WTC11 (cell line): ENCODE results near the gene TROAP. TPM values are rescaled to one million over a fixed set of nuclear protein-coding genes. Genes with fewer than 3 reads are reported as not detected.

Experiments used
- ATAC-seq: fragments of 200-7000 bp; cut with Tn5 transposase; 2 replicates; pipeline ENCODE4 v1.10.0; 2021; ENCODE audit warnings: mild to moderate bottlenecking, moderate library complexity
- CTCF ChIA-PET: fragments of 300-600 bp; sonication (Branson Sonifier 250); formaldehyde crosslinking; loops from one replicate; lab custom pipeline; 2021; ENCODE audit warnings: antibody characterized with exemption; lab: Charles Lee
- POLR2A ChIA-PET: fragments of 350-600 bp; sonication (Branson Sonifier 250); formaldehyde crosslinking; loops from one replicate; lab custom pipeline; 2021; ENCODE audit warnings: antibody characterized with exemption; lab: Charles Lee
- DNase-seq: peaks from one replicate; pipeline ENCODE4 v3.0.0; 2021; ENCODE audit warnings: low spot score
- H3K27ac Mint-ChIP-seq: 2 replicates; pipeline ENCODE4 v1.8.0; 2021; ENCODE audit warnings: mixed read lengths
- H3K27me3 Mint-ChIP-seq: 2 replicates; pipeline ENCODE4 v1.8.0; 2021; ENCODE audit warnings: low read depth, mild to moderate bottlenecking, moderate library complexity, mixed read lengths
- H3K36me3 Mint-ChIP-seq: 2 replicates; pipeline ENCODE4 v1.8.0; 2021; ENCODE audit warnings: mixed read lengths
- H3K4me1 Mint-ChIP-seq: 2 replicates; pipeline ENCODE4 v1.8.0; 2022; ENCODE audit warnings: mixed read lengths
- H3K4me3 Mint-ChIP-seq: 2 replicates; pipeline ENCODE4 v1.8.0; 2021; ENCODE audit warnings: mild to moderate bottlenecking, moderate library complexity, mixed read lengths
- H3K9me3 Mint-ChIP-seq: 2 replicates; pipeline ENCODE4 v1.8.0; 2021; ENCODE audit warnings: mixed read lengths
- AR ChIP-seq: fragments of 250-450 bp; sonication (Bioruptor Pico); IDR thresholded peaks from 2 replicates; pipeline ENCODE4 v1.9.0; 2021; ENCODE audit warnings: mild to moderate bottlenecking
- ATF1 ChIP-seq: sonication (generic); formaldehyde crosslinking; IDR thresholded peaks from 2 replicates; pipeline ENCODE4 v1.8.1; 2023; ENCODE audit warnings: mild to moderate bottlenecking, moderate library complexity, missing genetic modification reagents
- CTCF ChIP-seq: fragments of 200-600 bp; IDR thresholded peaks from 2 replicates; pipeline ENCODE4 v1.8.0; 2022; ENCODE audit warnings: antibody characterized with exemption
- E2F4 ChIP-seq: sonication (generic); formaldehyde crosslinking; IDR thresholded peaks from 2 replicates; pipeline ENCODE4 v1.8.1; 2022; ENCODE audit warnings: low read depth, mild to moderate bottlenecking, moderate library complexity, missing genetic modification reagents, borderline replicate concordance
- E2F5 ChIP-seq: sonication (generic); formaldehyde crosslinking; IDR thresholded peaks from 2 replicates; pipeline ENCODE4 v1.8.1; 2022; ENCODE audit warnings: mild to moderate bottlenecking, moderate library complexity, missing genetic modification reagents
- ESRRA ChIP-seq: sonication (generic); formaldehyde crosslinking; IDR thresholded peaks from 2 replicates; pipeline ENCODE4 v1.8.1; 2022; ENCODE audit warnings: mild to moderate bottlenecking, missing genetic modification reagents, borderline replicate concordance
- ETV6 ChIP-seq: sonication (generic); formaldehyde crosslinking; IDR thresholded peaks from 2 replicates; pipeline ENCODE4 v1.8.1; 2022; ENCODE audit warnings: mild to moderate bottlenecking, missing genetic modification reagents
- HMGXB4 ChIP-seq: sonication (generic); formaldehyde crosslinking; IDR thresholded peaks from 2 replicates; pipeline ENCODE4 v1.8.1; 2023; ENCODE audit warnings: mild to moderate bottlenecking, moderate library complexity, missing genetic modification reagents
- IRF1 ChIP-seq: sonication (generic); formaldehyde crosslinking; IDR thresholded peaks from 2 replicates; pipeline ENCODE4 v1.8.0; 2023; ENCODE audit warnings: missing genetic modification reagents
- MAX ChIP-seq: sonication (generic); formaldehyde crosslinking; IDR thresholded peaks from 2 replicates; pipeline ENCODE4 v1.8.0; 2022; ENCODE audit warnings: mild to moderate bottlenecking, missing genetic modification reagents
- MXD4 ChIP-seq: fragments of 250-450 bp; sonication (Bioruptor Pico); IDR thresholded peaks from 2 replicates; pipeline ENCODE4 v1.8.0; 2021; ENCODE audit warnings: mild to moderate bottlenecking, moderate library complexity, borderline replicate concordance
- MYBL2 ChIP-seq: sonication (generic); formaldehyde crosslinking; IDR thresholded peaks from 2 replicates; pipeline ENCODE4 v1.8.1; 2023; ENCODE audit warnings: mild to moderate bottlenecking, moderate library complexity, missing genetic modification reagents
- NFE2L1 ChIP-seq: sonication (generic); formaldehyde crosslinking; IDR thresholded peaks from 2 replicates; pipeline ENCODE4 v1.8.1; 2023; ENCODE audit warnings: missing genetic modification reagents
- NFYB ChIP-seq: sonication (generic); formaldehyde crosslinking; conservative IDR thresholded peaks from 2 replicates; pipeline ENCODE4 v1.8.0; 2022; ENCODE audit warnings: low read depth, missing genetic modification reagents
- NR2C2 ChIP-seq: sonication (generic); formaldehyde crosslinking; IDR thresholded peaks from 2 replicates; pipeline ENCODE4 v1.8.0; 2022; ENCODE audit warnings: mild to moderate bottlenecking, missing genetic modification reagents
- RELA ChIP-seq: sonication (generic); formaldehyde crosslinking; IDR thresholded peaks from 2 replicates; pipeline ENCODE4 v1.8.1; 2022; ENCODE audit warnings: missing genetic modification reagents, mild to moderate bottlenecking, borderline replicate concordance
- SOX15 ChIP-seq: fragments of 250-450 bp; sonication (Bioruptor Pico); IDR thresholded peaks from 2 replicates; pipeline ENCODE4 v1.9.0; 2021; ENCODE audit warnings: mild to moderate bottlenecking
- TCF7 ChIP-seq: sonication (generic); formaldehyde crosslinking; IDR thresholded peaks from 2 replicates; pipeline ENCODE4 v1.8.0; 2022; ENCODE audit warnings: mild to moderate bottlenecking, low read depth, missing genetic modification reagents, moderate library complexity
- TP53 ChIP-seq: sonication (generic); formaldehyde crosslinking; IDR thresholded peaks from 2 replicates; pipeline ENCODE4 v1.8.1; 2023; ENCODE audit warnings: mild to moderate bottlenecking, missing genetic modification reagents
- ZNF138 ChIP-seq: sonication (generic); formaldehyde crosslinking; conservative IDR thresholded peaks from 2 replicates; pipeline ENCODE4 v1.8.1; 2022; ENCODE audit warnings: mild to moderate bottlenecking, moderate library complexity, missing genetic modification reagents
- ZNF219 ChIP-seq: sonication (generic); formaldehyde crosslinking; IDR thresholded peaks from 2 replicates; pipeline ENCODE4 v1.8.0; 2023; ENCODE audit warnings: missing genetic modification reagents, mild to moderate bottlenecking, borderline replicate concordance
- ZNF671 ChIP-seq: fragments of 250-450 bp; sonication (Bioruptor Pico); IDR thresholded peaks from 2 replicates; pipeline ENCODE4 v1.8.0; 2021; ENCODE audit warnings: mild to moderate bottlenecking
- total RNA-seq: library from RNA; stranded (reverse); gene quantifications from 3 replicates; pipeline ENCODE4 v1.2.3, GENCODE V29; 2021

Gene TROAP
- total RNA-seq, 1 experiment from 2014 or later = 89.2 TPM

GRCh38 chr12:49293056-49293956 lies 29.7 kb upstream of the TROAP start:
- no peak overlapping the region for H3K27ac Mint-ChIP-seq
- ChIA-PET CTCF (interaction anchor here (0.9 to 11.7 kb wide), 18 partner anchors 9 to 287 kb away, joined by 3 to 264 read pairs (median 6); partner anchors contain the start of genes C1QL4, DNAJC22, LMBR1L and SPATS2), POLR2A (interaction anchor here (0.5 to 1.9 kb wide), 5 partner anchors 49 to 674 kb away, joined by 3 to 9 read pairs (median 3); partner anchors contain the start of gene PRPF40B)
- DNase-seq (peak; percentile 47), ATAC-seq (peak; percentile 14)
- TF ChIP-seq E2F5 (no peak), ESRRA (CRISPR knock-in tag) (no peak), NFYB (CRISPR knock-in tag) (no peak), SOX15 (no peak), ZNF219 (CRISPR knock-in tag) (no peak), NFE2L1 (no peak), MXD4 (CRISPR knock-in tag) (no peak), ZNF138 (no peak), RELA (CRISPR knock-in tag) (no peak), MAX (CRISPR knock-in tag) (no peak), TP53 (CRISPR knock-in tag) (no peak)
- no peaks in the 10 kb centered on the region for H3K36me3 Mint-ChIP-seq
- no peaks in the 10 kb centered on the region for H3K9me3 Mint-ChIP-seq
- peaks cover 30% of the 10 kb centered on the region for H3K4me1 Mint-ChIP-seq
- peak overlapping the region; percentile 58 for H3K4me3 Mint-ChIP-seq
- H3K27me3 Mint-ChIP-seq = peaks cover 89% of the 10 kb centered on the region

- Mint-ChIP-seq H3K4me1 (peaks cover 30% of the 10 kb centered on the region), H3K27ac (no peak overlapping the region), H3K27me3 (peaks cover 90% of the 10 kb centered on the region), H3K36me3 (no peaks in the 10 kb centered on the region), H3K9me3 (no peaks in the 10 kb centered on the region), H3K4me3 (peak overlapping the region; percentile 58; the same call in 1 of the 2 replicates)
- DNase-seq (no peak), ATAC-seq (no peak)
- CTCF ChIA-PET = interaction anchor here (0.5 to 11.7 kb wide), 36 partner anchors 9 to 573 kb away, joined by 3 to 264 read pairs (median 6); partner anchors contain the start of genes C1QL4, DNAJC22, LMBR1L and PRPF40B
- POLR2A ChIA-PET = interaction anchor here (0.5 to 1.9 kb wide), 5 partner anchors 30 to 675 kb away, joined by 3 to 9 read pairs (median 3); no protein-coding TSS in a partner anchor
- TF ChIP-seq E2F4 (CRISPR knock-in tag) (no peak), ETV6 (no peak), E2F5 (no peak), ATF1 (CRISPR knock-in tag) (no peak), NR2C2 (CRISPR knock-in tag) (no peak), ZNF671 (CRISPR knock-in tag) (no peak), CTCF (no peak), ESRRA (CRISPR knock-in tag) (no peak), TCF7 (no peak), AR (CRISPR knock-in tag) (no peak), IRF1 (CRISPR knock-in tag) (no peak), HMGXB4 (CRISPR knock-in tag) (no peak), MYBL2 (CRISPR knock-in tag) (no peak)
Measured at GRCh38 chr12:49294086-49294803, 28.8 kb upstream of the TROAP start.
